Common myeloid progenitor, CD34-positive (primary cell): ENCODE results near the gene SCART1.

Experiments used
- CTCF ChIA-PET: fragments of 350-600 bp; sonication (Branson Sonifier 250); formaldehyde crosslinking; loops from one replicate; lab custom pipeline; 2021; ENCODE audit warnings: antibody characterized with exemption; lab: Charles Lee
- POLR2A ChIA-PET: fragments of 350-600 bp; sonication (Branson Sonifier 250); formaldehyde crosslinking; loops from one replicate; lab custom pipeline; 2021; ENCODE audit warnings: antibody characterized with exemption; lab: Charles Lee
- DNase-seq, 3 donors: peaks; one replicate each; pipeline versions ENCODE4 v3.0.0 to v3.0.0-alpha.2; 2013
- H3K27ac ChIP-seq, 2 experiments: 1 replicate in 1 of 2; 2 replicates in 1 of 2; pipeline ENCODE4 v1.7.0; 2013; ENCODE audit warnings: inconsistent platforms in 2 of 2, low read length in 2 of 2, mild to moderate bottlenecking in 2 of 2, low read depth in 1 of 2, moderate library complexity in 1 of 2; ENCODE audit not compliant: severe bottlenecking in 2 of 2, insufficient read depth in 1 of 2, poor library complexity in 1 of 2
- H3K27me3 ChIP-seq, 5 experiments: replicated peaks in 2 of 5; 1 replicate in 3 of 5; 2 replicates in 2 of 5; pipeline versions ENCODE4 v1.6.1 to v1.7.0; 2013; ENCODE audit warnings: low read length in 4 of 5, mild to moderate bottlenecking in 2 of 5, moderate library complexity in 2 of 5, inconsistent platforms in 1 of 5; ENCODE audit not compliant: insufficient read depth in 5 of 5, control insufficient read depth in 4 of 5
- H3K36me3 ChIP-seq, 4 experiments: 1 replicate in 2 of 4; 2 replicates in 2 of 4; pipeline versions ENCODE4 v1.6.1 to v1.7.0; 2013; ENCODE audit warnings: low read length in 3 of 4, control low read depth in 1 of 4, mild to moderate bottlenecking in 1 of 4; ENCODE audit not compliant: control insufficient read depth in 4 of 4, insufficient read depth in 4 of 4
- H3K4me1 ChIP-seq, 4 experiments: 1 replicate in 3 of 4; 2 replicates in 1 of 4; pipeline versions ENCODE4 v1.6.1 to v1.7.1; 2013; ENCODE audit warnings: low read length in 3 of 4, mild to moderate bottlenecking in 3 of 4, control low read depth in 1 of 4, inconsistent platforms in 1 of 4, moderate library complexity in 1 of 4; ENCODE audit not compliant: control insufficient read depth in 4 of 4, insufficient read depth in 4 of 4; ENCODE audit errors: control extremely low read depth in 1 of 4
- H3K4me3 ChIP-seq, 7 experiments: 1 replicate in 4 of 7; 2 replicates in 3 of 7; pipeline versions ENCODE4 v1.5.1 to v1.7.0; 2013; ENCODE audit warnings: mild to moderate bottlenecking in 7 of 7, low read length in 6 of 7, moderate library complexity in 6 of 7, inconsistent platforms in 2 of 7, low read depth in 2 of 7, control low read depth in 1 of 7; ENCODE audit not compliant: insufficient read depth in 4 of 7, control insufficient read depth in 1 of 7; ENCODE audit errors: extremely low read depth in 1 of 7
- H3K9me3 ChIP-seq, 5 experiments: 1 replicate in 4 of 5; 2 replicates in 1 of 5; pipeline versions ENCODE4 v1.6.1 to v1.7.1; 2013; ENCODE audit warnings: low read length in 4 of 5, mild to moderate bottlenecking in 2 of 5, inconsistent platforms in 1 of 5, low read depth in 1 of 5, moderate library complexity in 1 of 5; ENCODE audit not compliant: control insufficient read depth in 4 of 5, insufficient read depth in 2 of 5; ENCODE audit errors: control extremely low read depth in 1 of 5
- WGBS: methylation state at CpG from one replicate; pipeline ENCODE4 v1.1.5; 2013; ENCODE audit not compliant: insufficient coverage; 5-methylcytosine and 5-hydroxymethylcytosine counted together

The SCART1 gene

DNA sequence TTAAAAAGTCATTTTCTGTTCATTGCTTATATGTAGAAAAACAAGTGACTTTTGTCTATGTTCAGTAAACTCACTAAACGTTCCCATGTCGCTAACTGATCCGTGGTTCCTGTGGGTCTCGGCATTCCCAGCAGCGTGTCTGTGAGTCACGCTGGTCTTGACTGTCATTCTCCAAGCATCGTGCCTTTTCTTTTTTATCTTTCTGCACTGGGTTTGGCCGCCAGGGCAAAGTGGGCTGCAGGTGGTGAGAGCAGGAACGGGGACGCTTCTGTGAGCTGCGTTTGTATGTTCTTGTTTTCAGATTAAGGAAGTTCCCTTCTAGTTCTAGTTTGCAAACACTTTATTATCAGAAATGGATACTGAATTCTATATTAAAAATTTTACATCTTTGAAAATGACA, 6.8 kb upstream of the SCART1 start:
- DNase-seq: no peak
- no peaks in the 10 kb centered on the region for H3K36me3 ChIP-seq
- H3K9me3 ChIP-seq: peaks cover 0 to 37% (median 32%) of the 10 kb centered on the region in 5 experiments
- WGBS: 81% methylated on average over 7 of the region's 11 CpGs
- peaks cover 0 to 3% (median 0%) of the 10 kb centered on the region in 5 experiments for H3K27me3 ChIP-seq
- POLR2A ChIA-PET: no interaction called here
- peaks cover 0 to 15% (median 12%) of the 10 kb centered on the region in 4 experiments for H3K4me1 ChIP-seq
- H3K4me3 ChIP-seq: no peak overlapping the region
- CTCF ChIA-PET: no interaction called here
- H3K27ac ChIP-seq: no peak overlapping the region

DNA sequence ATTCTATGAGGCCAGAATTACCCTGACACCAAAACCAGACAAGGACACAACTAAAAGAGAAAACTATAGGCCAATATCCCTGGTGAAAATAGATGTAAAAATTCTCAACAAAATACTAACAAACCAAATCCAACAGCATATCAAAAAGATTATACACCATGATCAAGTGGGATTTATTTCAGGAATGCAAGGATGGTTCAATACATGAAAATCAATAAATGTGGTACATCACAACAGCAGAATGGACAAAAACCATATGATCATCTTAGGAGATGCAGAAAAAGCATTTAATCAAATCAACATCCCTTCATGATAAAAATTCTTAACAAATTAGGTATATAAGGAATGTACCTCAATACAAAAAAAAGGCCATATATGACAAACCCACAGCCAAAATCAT, 5.6 kb upstream of the SCART1 start:
- H3K9me3 ChIP-seq: peaks cover 0 to 37% (median 32%) of the 10 kb centered on the region in 5 experiments
- peaks cover 0 to 3% (median 0%) of the 10 kb centered on the region in 5 experiments for H3K27me3 ChIP-seq
- DNase-seq: no peak
- no peak overlapping the region for H3K4me3 ChIP-seq
- ChIA-PET CTCF (no interaction called here), POLR2A (no interaction called here)
- peaks cover 0 to 4% (median under 1%) of the 10 kb centered on the region in 4 experiments for H3K4me1 ChIP-seq
- no peak overlapping the region for H3K27ac ChIP-seq
- no peaks in the 10 kb centered on the region for H3K36me3 ChIP-seq

DNA sequence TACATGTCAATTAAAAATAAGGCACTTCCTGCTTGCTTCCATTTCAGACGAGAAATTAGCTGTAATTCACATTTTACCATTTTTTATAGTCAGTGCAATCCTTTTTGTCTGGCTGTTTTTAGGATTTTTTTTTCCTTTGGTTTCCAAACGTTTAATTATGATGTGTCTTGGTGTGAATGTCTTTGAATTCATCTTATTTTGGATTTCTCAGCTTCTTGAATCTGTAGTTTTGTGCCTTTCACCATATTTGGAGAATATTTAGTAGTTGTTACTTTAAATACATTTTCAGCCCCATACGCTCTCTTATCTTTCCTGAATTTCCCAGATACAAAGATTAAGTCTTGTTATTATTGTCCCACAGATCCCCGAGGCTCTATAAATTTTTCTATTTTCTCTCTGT, 2.4 kb upstream of the SCART1 start:
- ChIA-PET CTCF (interaction anchor here (1.7 kb wide), 1 partner anchor 9 kb away, joined by 3 read pairs; no protein-coding TSS in a partner anchor), POLR2A (no interaction called here)
- Histone ChIP-seq H3K4me1 (no peaks in the 10 kb centered on the region), H3K9me3 (peaks cover 0 to 27% (median 18%) of the 10 kb centered on the region in 5 experiments), H3K4me3 (no peak overlapping the region), H3K36me3 (no peaks in the 10 kb centered on the region), H3K27me3 (no peaks in the 10 kb centered on the region), H3K27ac (no peak overlapping the region)
- DNase-seq: no peak
- no CpG with 5 or more reads among the region's 4 CpGs for WGBS

DNA sequence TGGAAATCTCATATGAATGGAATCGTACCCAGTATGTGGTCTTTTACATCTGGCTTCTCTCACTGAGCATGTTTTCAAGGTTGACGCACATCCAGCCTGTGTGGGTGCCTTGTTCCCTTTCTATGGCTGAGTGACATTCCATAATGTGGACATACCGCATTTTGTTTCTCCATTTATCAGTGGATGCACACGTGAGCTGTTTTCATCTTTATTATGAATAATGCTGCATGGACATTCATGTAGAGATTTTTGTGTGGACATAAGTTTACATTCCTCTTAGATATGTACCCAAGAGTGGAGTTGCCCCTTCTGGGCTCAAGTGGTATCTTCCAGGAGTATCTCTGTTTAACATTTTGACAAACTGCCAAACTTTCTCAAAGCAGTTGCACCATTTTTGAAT, 1.3 kb upstream of the SCART1 start:
- Histone ChIP-seq H3K27me3 (no peaks in the 10 kb centered on the region), H3K4me1 (no peaks in the 10 kb centered on the region), H3K4me3 (no peak overlapping the region), H3K27ac (no peak overlapping the region), H3K9me3 (peaks cover 0 to 16% (median 13%) of the 10 kb centered on the region in 5 experiments), H3K36me3 (no peaks in the 10 kb centered on the region)
- ChIA-PET CTCF (interaction anchor here (1.7 kb wide), 1 partner anchor 10 kb away, joined by 3 read pairs; no protein-coding TSS in a partner anchor), POLR2A (no interaction called here)
- 91% methylated on average over 4 of the region's 4 CpGs for WGBS
- no peak for DNase-seq

DNA sequence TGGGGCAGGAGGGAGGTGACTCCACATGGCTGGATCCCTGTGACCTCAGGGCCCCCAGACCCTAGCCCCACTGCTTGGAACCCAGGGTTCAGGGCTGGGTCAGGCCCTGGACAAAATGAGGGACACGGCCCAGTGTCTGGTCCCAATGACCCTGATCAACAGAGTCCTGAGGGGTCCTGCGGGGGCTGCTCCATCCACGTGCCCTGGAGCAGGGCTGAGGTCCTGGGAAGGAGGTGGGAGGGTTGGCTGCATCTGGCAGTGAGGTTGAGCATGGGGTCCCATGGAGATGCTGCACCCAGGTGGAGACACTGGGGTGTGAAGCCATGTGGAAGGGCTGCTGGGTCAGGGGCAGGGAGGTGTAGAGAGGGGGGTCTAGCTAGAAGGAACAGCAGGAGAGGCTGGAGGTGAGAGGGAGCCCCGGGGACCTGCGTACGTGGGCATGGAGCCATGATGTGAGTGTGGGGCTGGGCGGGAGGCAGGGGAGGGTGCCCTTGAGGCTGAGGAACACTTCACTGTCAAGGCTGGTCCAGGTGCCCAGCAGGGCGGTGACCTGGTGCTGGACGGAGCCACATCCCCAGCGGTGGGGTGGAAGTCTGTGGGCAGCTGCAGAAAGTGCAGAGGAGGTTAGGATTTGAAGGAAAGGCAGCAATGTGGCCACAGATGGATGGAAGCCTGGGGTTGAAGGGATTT, 604 bp downstream of the SCART1 start:
- no peak for DNase-seq
- peaks cover 0 to 11% (median 0%) of the 10 kb centered on the region in 5 experiments for H3K9me3 ChIP-seq
- H3K36me3 ChIP-seq: no peaks in the 10 kb centered on the region
- ChIA-PET CTCF (no interaction called here), POLR2A (no interaction called here)
- no peak overlapping the region for H3K4me3 ChIP-seq
- no peaks in the 10 kb centered on the region for H3K4me1 ChIP-seq
- peaks cover 0 to 2% (median 0%) of the 10 kb centered on the region in 5 experiments for H3K27me3 ChIP-seq
- WGBS: 94% methylated on average over 10 of the region's 10 CpGs
- H3K27ac ChIP-seq: no peak overlapping the region

DNA sequence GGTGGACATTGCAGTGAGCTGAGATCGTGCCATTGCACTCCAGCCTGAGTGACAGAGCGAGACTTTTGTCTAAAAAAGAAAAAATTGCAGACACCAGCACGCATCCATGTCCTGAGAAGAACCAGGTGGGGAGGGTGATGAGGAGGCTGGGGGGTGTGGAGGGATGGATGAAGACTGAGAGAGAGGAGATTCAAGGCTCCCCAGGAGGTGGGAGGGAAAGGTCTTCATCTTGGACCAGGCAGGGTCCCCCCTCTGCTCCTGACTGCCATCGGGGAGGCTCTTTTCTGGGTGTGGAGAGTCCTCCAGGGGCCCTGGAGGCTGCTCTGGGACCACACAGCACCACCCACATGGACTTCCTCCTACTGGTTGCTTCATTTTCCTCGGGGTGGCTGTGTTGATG, 1.5 kb downstream of the SCART1 start:
- ChIA-PET CTCF (no interaction called here), POLR2A (no interaction called here)
- 96% methylated on average over 3 of the region's 5 CpGs for WGBS

DNA sequence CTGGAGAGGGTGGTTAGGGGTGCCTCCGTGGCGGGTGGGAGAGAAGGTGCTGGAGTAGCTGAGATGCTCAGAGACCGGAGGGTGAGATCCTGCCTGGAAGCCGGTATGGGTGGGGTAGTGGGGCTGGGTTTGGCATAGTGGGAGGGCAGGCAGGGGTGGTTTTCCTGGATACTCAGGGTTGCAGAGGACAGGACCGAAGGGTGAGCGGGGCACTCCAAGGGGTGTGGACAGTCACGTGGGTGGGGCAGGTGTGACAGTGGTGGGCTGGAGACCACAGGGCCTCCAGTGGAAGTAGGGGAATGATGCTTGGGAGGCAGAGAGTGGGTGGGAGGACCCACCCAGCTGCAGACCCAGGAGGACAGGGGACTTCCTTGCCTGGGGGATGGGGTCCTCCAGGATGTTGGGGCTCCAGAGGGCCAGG, 1.9 kb downstream of the SCART1 start:
- H3K9me3 ChIP-seq: peaks cover 0 to 14% (median 0%) of the 10 kb centered on the region in 5 experiments
- H3K27me3 ChIP-seq: peaks cover 0 to 2% (median 0%) of the 10 kb centered on the region in 5 experiments
- no peak overlapping the region for H3K27ac ChIP-seq
- H3K4me1 ChIP-seq: no peaks in the 10 kb centered on the region
- ChIA-PET CTCF (no interaction called here), POLR2A (no interaction called here)
- 100% methylated on average over 4 of the region's 7 CpGs for WGBS
- DNase-seq: no peak
- H3K4me3 ChIP-seq: no peak overlapping the region
- H3K36me3 ChIP-seq: no peaks in the 10 kb centered on the region

More for the DNA sequence above, 1.5 kb downstream of the SCART1 start:
- Histone ChIP-seq H3K9me3 (peaks cover 0 to 14% (median 0%) of the 10 kb centered on the region in 5 experiments), H3K27me3 (peaks cover 0 to 2% (median 0%) of the 10 kb centered on the region in 5 experiments), H3K36me3 (no peaks in the 10 kb centered on the region), H3K4me1 (no peaks in the 10 kb centered on the region), H3K27ac (no peak overlapping the region), H3K4me3 (no peak overlapping the region)
- no peak for DNase-seq
